Posterior cingulate gyrus (tissue), 11 donors: ENCODE data around the gene CRISPLD2.
A peak's percentile ranks its signal among the peaks of the same experiment; 100 is the strongest.

ENCODE experiments used
- DNase-seq, 10 donors: peaks; one replicate each; pipeline versions ENCODE4 v3.0.0 to v3.0.0-alpha.2; 2020 to 2021; ENCODE audit warnings: mixed read lengths in 3 of 10
- intact Hi-C: fragments of 100-400 bp; cut with DNase I; formaldehyde crosslinking; loops from one replicate; pipeline ENCODE4 v1.15.1; 2023

The CRISPLD2 gene

DNA sequence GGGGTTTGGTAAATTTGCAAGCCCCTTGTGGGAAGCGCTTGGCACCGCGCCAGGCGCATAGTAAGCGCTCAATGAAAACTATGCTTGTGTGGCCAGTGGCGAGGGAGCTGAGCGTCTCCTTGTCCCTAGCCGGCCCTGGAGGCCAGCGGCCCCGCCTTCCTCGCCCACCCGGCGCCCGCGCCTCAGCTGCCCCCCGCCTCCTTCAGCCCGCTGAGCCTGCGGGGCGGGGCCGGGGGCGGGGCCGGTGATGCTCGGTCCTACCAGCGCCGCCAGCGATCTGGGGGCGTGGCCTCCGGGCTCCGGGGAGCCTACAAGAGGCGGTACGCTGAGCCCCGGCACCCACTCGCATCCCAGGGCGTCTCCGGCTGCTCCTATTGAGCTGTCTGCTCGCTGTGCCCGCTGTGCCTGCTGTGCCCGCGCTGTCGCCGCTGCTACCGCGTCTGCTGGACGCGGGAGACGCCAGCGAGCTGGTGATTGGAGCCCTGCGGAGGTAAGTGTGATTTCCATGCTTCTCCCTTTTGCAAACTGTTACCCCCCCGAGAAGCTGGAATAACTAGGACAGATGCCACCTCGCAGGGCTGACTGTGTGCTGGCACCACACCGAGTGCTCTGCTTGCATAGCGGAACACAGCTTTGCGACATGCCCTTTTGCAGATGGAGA lies at the start of gene CRISPLD2:
CRISPLD2 (plus strand) TSS at position 342 of the 661 bp plus-strand sequence. CDS start 18,511 bp downstream, outside the sequence.
- DNase-seq, result peak; percentile 82 to 99 (median 92)
- intact Hi-C loops, result no loop called here

- peak in 2 of 10 donors; percentile 38 to 86 for DNase-seq
- intact Hi-C loops, result no loop called here
Observed at GRCh38 chr16:84773312-84773711, 46.5 kb upstream of the CRISPLD2 start.

GRCh38 chr16:84774810-84775209 lies 45.0 kb upstream of the CRISPLD2 start:
- DNase-seq, result peak in 1 of 10 donors; percentile 37
- intact Hi-C loops, result no loop called here

DNA sequence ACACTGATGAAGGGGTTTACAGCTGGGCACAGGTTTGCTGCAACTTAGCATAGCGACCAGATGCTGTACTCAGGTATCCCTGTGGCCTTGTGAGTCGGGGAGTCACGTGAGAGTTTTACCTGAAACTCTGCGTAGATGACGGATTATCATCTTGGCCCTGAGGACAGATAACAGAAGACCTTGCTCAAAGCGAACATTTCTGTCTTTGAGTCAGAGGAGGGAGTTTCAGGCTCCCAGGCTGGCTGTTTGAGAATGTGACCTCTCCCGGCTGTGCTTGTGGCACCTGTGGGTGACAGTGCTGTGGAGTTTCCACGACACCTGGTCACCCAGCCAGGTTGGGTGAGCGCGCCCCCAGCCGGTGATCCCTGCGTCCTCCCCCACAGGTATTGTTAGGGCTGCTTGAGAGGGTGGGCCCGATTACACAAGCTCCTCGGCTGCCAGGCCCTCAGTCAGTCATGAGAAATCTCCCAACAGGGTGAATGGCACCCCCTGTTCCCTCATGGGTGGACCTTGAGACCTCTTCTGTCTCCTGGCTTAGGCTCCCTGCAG lies 44.4 kb upstream of the CRISPLD2 start:
- intact Hi-C loops, result no loop called here
- DNase-seq, result no peak

DNA sequence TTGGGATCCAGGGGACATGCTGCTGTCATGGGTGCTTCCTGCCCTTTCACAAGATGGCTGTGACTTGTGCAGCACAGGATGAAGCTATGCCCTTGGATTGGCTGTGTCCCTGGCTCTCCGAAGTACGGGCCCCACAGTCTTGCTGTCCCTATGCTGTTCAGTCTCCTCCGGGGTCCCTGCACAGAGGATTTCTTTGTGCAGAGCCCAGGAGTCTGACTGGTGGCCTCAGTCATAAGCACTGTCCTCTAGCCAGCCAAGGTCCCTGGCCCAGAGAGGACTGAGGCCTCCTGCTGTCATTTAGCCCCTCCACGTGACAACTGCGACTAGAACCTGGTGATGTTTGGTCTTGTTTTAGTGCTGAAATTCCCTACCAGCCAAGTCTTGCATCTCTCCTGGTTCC lies 42.4 kb upstream of the CRISPLD2 start:
- intact Hi-C loops, result no loop called here
- peak in 1 of 10 donors; percentile 29 for DNase-seq

GRCh38 chr16:84778720-84779119 lies 41.1 kb upstream of the CRISPLD2 start:
- intact Hi-C loops, result no loop called here
- DNase-seq, result no peak

- DNase-seq, result no peak
- intact Hi-C loops, result no loop called here
Observed at GRCh38 chr16:84780063-84780462, 39.7 kb upstream of the CRISPLD2 start.

GRCh38 chr16:84780544-84781376 lies 39.0 kb upstream of the CRISPLD2 start:
- intact Hi-C loops, result no loop called here
- no peak for DNase-seq

DNA sequence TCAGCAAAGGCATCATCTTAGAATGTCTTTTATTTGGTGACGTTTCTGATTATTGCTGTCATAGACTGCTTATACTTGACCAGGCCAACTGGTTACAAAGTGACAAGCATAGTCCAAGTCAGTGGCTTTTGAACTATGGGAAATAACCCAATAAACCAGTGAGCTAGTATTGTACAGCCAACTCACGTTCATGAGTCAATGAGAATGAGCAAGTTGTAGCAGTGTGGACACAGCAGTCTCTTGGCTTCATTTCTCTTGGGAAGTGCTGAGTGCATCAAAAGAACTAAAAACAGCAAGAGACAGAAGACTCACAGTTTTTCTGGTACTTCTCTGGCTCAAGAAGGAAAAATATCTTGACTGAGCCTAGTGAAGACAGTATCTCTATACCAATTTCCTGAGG lies 36.9 kb upstream of the CRISPLD2 start:
- intact Hi-C loops, result no loop called here

GRCh38 chr16:84785843-84786581 lies 33.8 kb upstream of the CRISPLD2 start:
- peak in 1 of 10 donors; percentile 84 for DNase-seq
- intact Hi-C loops, result no loop called here

More for the DNA sequence above, 36.9 kb upstream of the CRISPLD2 start:
- DNase-seq, result no peak

- peak in 1 of 10 donors; percentile 72 for DNase-seq
- intact Hi-C loops, result no loop called here
Observed at GRCh38 chr16:84786605-84787262, 33.1 kb upstream of the CRISPLD2 start.

- peak in 1 of 10 donors; percentile 15 for DNase-seq
- intact Hi-C loops, result no loop called here
Observed at GRCh38 chr16:84787263-84787622, 32.5 kb upstream of the CRISPLD2 start.

- peak in 3 of 10 donors; percentile 41 to 86 (median 59) for DNase-seq
Observed at GRCh38 chr16:84788920-84789391, 30.8 kb upstream of the CRISPLD2 start.

GRCh38 chr16:84789431-84789830 lies 30.4 kb upstream of the CRISPLD2 start:
- DNase-seq, result peak in 1 of 10 donors; percentile 72
- intact Hi-C loops, result no loop called here

More at GRCh38 chr16:84788920-84789391, 30.8 kb upstream of the CRISPLD2 start:
- intact Hi-C loops, result no loop called here

DNA sequence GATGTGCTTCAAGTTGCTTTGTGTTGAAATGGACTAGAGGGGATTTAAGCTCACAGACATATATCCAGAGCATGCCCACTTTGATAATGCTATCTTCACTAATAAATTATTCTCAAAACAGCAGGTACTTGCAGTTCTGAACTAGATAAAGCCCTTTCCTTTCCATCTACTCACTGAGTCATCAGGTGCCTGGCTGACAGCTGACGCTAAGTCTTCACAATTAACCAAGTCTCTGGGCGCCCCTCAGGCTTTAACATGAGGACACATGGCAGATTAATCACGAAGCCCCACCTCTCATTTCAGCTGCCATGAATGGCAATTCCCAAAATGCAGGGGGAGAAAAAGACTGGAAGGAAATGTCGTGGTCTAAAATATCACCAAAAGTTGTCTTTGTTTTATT lies 29.5 kb upstream of the CRISPLD2 start:
- intact Hi-C loops, result no loop called here
- no peak for DNase-seq

- intact Hi-C loops, result no loop called here
- peak in 2 of 10 donors; percentile 27 to 43 for DNase-seq
Observed at GRCh38 chr16:84791088-84791487, 28.7 kb upstream of the CRISPLD2 start.

GRCh38 chr16:84791501-84791900 lies 28.3 kb upstream of the CRISPLD2 start:
- DNase-seq, result no peak
- intact Hi-C loops, result no loop called here

GRCh38 chr16:84794186-84794585 lies 25.6 kb upstream of the CRISPLD2 start:
- intact Hi-C loops, result no loop called here
- peak in 1 of 10 donors; percentile 36 for DNase-seq

- intact Hi-C loops, result no loop called here
- DNase-seq, result peak in 2 of 10 donors; percentile 61 to 75
Observed at GRCh38 chr16:84794626-84795025, 25.2 kb upstream of the CRISPLD2 start.
